AG04449 (cell line): Measurements from ENCODE around the gene DBX1.

Experiments
- CTCF ChIA-PET: fragments of 350-600 bp; formaldehyde crosslinking; extraction: SDS; loops from one replicate; lab custom pipeline; 2021; ENCODE audit warnings: antibody characterized with exemption; lab: Yijun Ruan, JAX
- POLR2A ChIA-PET: fragments of 400-600, 350-600 bp; formaldehyde crosslinking; extraction: SDS; loops from one replicate; lab custom pipeline; 2020; ENCODE audit warnings: antibody characterized with exemption, inconsistent platforms; lab: Yijun Ruan, JAX
- DNase-seq: peaks from one replicate; pipeline ENCODE4 v3.0.0-alpha.2; 2010; ENCODE audit warnings: low read depth, low spot score
- H3K4me3 ChIP-seq: 2 replicates; pipeline ENCODE4 v1.5.1; 2011; ENCODE audit warnings: low read depth, mild to moderate bottlenecking, control low read depth, low read length
- CTCF ChIP-seq: IDR thresholded peaks from one replicate; pipeline ENCODE4 v1.5.1; 2011; ENCODE audit warnings: mild to moderate bottlenecking, moderate library complexity, low read length, control low read depth, inconsistent platforms; ENCODE audit not compliant: insufficient read depth; ENCODE audit errors: missing control alignments

DBX1 gene

DNA sequence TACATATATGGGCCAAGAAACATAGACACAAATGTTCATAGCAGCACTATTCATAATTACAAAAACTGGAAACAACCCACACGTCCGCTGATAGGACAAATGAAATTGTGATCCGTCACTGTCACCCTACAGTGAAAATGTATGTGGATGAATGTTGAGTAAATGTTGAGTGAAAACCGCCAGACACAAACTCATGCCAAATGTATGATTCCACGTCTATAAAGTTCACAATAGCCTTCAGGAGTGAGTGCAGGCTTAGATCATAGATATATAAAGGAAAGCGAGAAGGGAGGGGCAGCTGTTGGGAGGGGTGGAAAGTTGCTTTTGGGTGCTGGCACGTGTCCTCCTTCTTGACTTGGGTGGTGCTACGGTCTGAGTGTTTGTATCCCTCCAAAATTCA is 33.6 kb downstream of the DBX1 start:
- ChIA-PET CTCF (interaction anchor here (1.0 to 6.4 kb wide), 28 partner anchors 9 to 567 kb away, joined by 3 to 203 read pairs (median 19); no protein-coding TSS in a partner anchor), POLR2A (no interaction called here)
- H3K4me3 ChIP-seq: no peak overlapping the region
- DNase-seq: no peak
- TF ChIP-seq CTCF: no peak

- ChIA-PET CTCF (interaction anchor here (0.8 to 6.4 kb wide), 8 partner anchors 9 to 229 kb away, joined by 3 to 203 read pairs (median 20); no protein-coding TSS in a partner anchor), POLR2A (no interaction called here)
- no peak for DNase-seq
- no peak for TF ChIP-seq CTCF
- no peak overlapping the region for H3K4me3 ChIP-seq
Measured at GRCh38 chr11:20125927-20126326, 34.3 kb downstream of the DBX1 start.

- TF ChIP-seq CTCF: no peak
- no peak overlapping the region for H3K4me3 ChIP-seq
- ChIA-PET CTCF (interaction anchor here (1.3 to 1.4 kb wide), 2 partner anchors 11 to 171 kb away, joined by 4 to 5 read pairs; no protein-coding TSS in a partner anchor), POLR2A (interaction anchor here (0.7 kb wide), 1 partner anchor 10 kb away, joined by 3 read pairs; no protein-coding TSS in a partner anchor)
- no peak for DNase-seq
Measured at GRCh38 chr11:20122131-20122530, 38.1 kb downstream of the DBX1 start.

DNA sequence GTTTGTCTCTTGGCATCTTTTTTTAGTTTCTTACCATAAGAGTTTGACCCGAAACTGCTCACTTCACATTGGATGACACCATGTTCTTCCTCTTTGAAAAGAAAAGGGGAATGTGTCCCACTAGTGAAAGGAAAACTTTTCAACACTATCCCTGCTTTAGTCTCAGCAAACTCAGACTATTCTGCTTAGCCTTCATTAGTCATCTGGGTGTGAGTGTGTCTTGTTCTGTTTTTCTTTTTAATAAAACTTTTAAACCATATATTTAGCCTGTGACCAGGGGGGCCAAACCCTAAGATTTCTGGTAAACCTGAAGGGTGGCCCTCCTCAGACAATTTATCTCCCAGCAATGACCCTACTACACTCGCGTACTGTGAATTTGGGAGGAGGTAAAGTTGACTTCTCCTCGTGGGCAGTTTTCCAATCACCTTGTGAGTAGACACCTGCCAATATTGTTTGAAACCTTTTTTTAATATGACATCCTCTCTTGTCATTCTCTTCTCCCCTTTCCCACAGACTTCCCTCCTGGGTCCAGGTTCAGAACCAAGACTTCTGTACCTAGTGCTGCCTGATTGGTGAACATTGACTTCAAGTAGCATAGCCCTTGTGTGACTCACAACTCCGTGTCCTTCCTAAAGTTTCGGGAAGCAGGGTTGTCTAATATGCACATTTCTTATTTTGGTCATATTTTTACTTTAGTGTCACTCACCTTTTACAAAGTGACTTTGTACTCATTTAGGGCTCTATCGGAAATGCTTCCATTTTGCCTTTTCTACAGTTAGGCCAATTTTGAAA is 39.9 kb downstream of the DBX1 start:
- ChIA-PET POLR2A (no interaction called here), CTCF (interaction anchor here (10.8 kb wide), 1 partner anchor 8 kb away, joined by 135 read pairs; no protein-coding TSS in a partner anchor)
- no peak for DNase-seq
- H3K4me3 ChIP-seq: no peak overlapping the region
- TF ChIP-seq CTCF: no peak

DNA sequence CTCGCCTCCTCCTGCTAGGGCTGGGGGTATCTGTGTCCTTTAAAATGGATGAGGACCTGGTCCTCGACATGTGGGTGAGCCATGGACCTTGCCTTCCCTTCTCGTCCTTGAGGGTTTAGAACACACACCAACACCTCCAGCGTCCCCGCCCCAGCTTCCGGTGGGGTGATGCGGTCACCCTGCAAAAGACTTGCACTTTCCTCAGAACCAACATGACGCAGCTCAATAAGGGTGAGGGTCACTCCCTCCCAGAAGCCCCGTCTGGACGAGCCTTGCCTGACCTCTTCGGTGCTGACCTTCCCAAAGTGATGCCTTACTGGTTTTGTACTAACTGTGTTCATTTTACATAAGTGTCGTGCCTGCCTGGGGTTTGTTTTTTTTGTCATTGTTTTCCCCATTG is 41.0 kb downstream of the DBX1 start:
- CTCF ChIA-PET: interaction anchor here (1.4 to 10.8 kb wide), 2 partner anchors 9 to 215 kb away, joined by 4 to 135 read pairs; no protein-coding TSS in a partner anchor

More for the DNA sequence above, 41.0 kb downstream of the DBX1 start:
- TF ChIP-seq CTCF: no peak
- no peak overlapping the region for H3K4me3 ChIP-seq
- no peak for DNase-seq
- POLR2A ChIA-PET: no interaction called here
